HG03457 (cell line): Measurements from ENCODE around the gene SENP7.
"Not testable (repeated sequence)": the region's sequence is repeated elsewhere in the genome, so short reads cannot be mapped to it uniquely, and the experiment has no call there.

Source experiments
- ATAC-seq: cut with Tn5 transposase; IDR thresholded peaks from one replicate; pipeline ENCODE4 v1.9.1; 2021; ENCODE audit warnings: moderate number of reproducible peaks; ENCODE audit not compliant: unreplicated experiment

Gene SENP7

GRCh38 chr3:101333883-101334282 lies 179.1 kb downstream of the SENP7 start:
- ATAC-seq, result no peak

- no peak for ATAC-seq
Observed at GRCh38 chr3:101329016-101329673, 183.9 kb downstream of the SENP7 start.

- no peak for ATAC-seq
Observed at GRCh38 chr3:101325393-101326134, 187.4 kb downstream of the SENP7 start.

- ATAC-seq, result no peak
Observed at GRCh38 chr3:101320475-101320874, 192.5 kb downstream of the SENP7 start, which contains the start of gene IMPG2. Gene IMPG2, minus strand, starts transcription at chr3:101320575. Its CDS starts 203 bp downstream, at chr3:101320372.

GRCh38 chr3:101319531-101319930 lies 193.5 kb downstream of the SENP7 start:
- no peak for ATAC-seq

- ATAC-seq, result no peak
Observed at GRCh38 chr3:101312545-101312944, 200.5 kb downstream of the SENP7 start.

- no peak for ATAC-seq
Observed at GRCh38 chr3:101311676-101312075, 201.3 kb downstream of the SENP7 start.

GRCh38 chr3:101310978-101311375 lies 202.0 kb downstream of the SENP7 start:
- no peak for ATAC-seq

- not testable (repeated sequence) for ATAC-seq
Observed at GRCh38 chr3:101308147-101308772, 204.8 kb downstream of the SENP7 start.

- no peak for ATAC-seq
Observed at GRCh38 chr3:101303836-101304235, 209.2 kb downstream of the SENP7 start.

- no peak for ATAC-seq
Observed at GRCh38 chr3:101303089-101303731, 209.8 kb downstream of the SENP7 start.

- no peak for ATAC-seq
Observed at GRCh38 chr3:101300073-101300472, 212.9 kb downstream of the SENP7 start.

GRCh38 chr3:101292027-101292426 lies 221.0 kb downstream of the SENP7 start:
- ATAC-seq, result no peak

- no peak for ATAC-seq
Observed at GRCh38 chr3:101288294-101288693, 224.7 kb downstream of the SENP7 start.

- no peak for ATAC-seq
Observed at GRCh38 chr3:101284757-101285156, 228.3 kb downstream of the SENP7 start.

GRCh38 chr3:101281521-101282030 lies 231.4 kb downstream of the SENP7 start:
- no peak for ATAC-seq

- no peak for ATAC-seq
Observed at GRCh38 chr3:101279765-101280385, 233.1 kb downstream of the SENP7 start.

- ATAC-seq, result no peak
Observed at GRCh38 chr3:101279162-101279561, 233.8 kb downstream of the SENP7 start.

GRCh38 chr3:101278727-101279126 lies 234.3 kb downstream of the SENP7 start:
- no peak for ATAC-seq
